ENCODE data around the gene ZNF579.
A peak's percentile ranks its signal among the peaks of the same experiment; 100 is the strongest.

The ZNF579 gene

GRCh38 chr19:55580628-55581144 lies at the start of gene ZNF579:
Gene ZNF579, minus strand, starts transcription at chr19:55580848. Its CDS starts 1,209 bp downstream, at chr19:55579639.
- DNase-seq (ENCODE audit: extremely low read depth in 1 of 2, low read depth in 1 of 2), result peak; percentile 54 to 74

- no peak for DNase-seq (ENCODE audit: extremely low read depth in 1 of 2, low read depth in 1 of 2)
Measured at GRCh38 chr19:55626350-55626749, 45.7 kb upstream of the ZNF579 start.

GRCh38 chr19:55625004-55625326 lies 44.3 kb upstream of the ZNF579 start:
- no peak for DNase-seq (ENCODE audit: extremely low read depth in 1 of 2, low read depth in 1 of 2)

- peak; percentile 80 to 86 for DNase-seq (ENCODE audit: extremely low read depth in 1 of 2, low read depth in 1 of 2)
Measured at GRCh38 chr19:55624109-55625003, 43.7 kb upstream of the ZNF579 start, which contains the start of gene ZNF784. Gene ZNF784, minus strand, starts transcription at chr19:55624566. Its CDS starts 5 bp downstream, at chr19:55624561.

GRCh38 chr19:55623561-55623960 lies 42.9 kb upstream of the ZNF579 start:
- DNase-seq (ENCODE audit: extremely low read depth in 1 of 2, low read depth in 1 of 2), result no peak

GRCh38 chr19:55623130-55623529 lies 42.5 kb upstream of the ZNF579 start:
- no peak for DNase-seq (ENCODE audit: extremely low read depth in 1 of 2, low read depth in 1 of 2)

GRCh38 chr19:55622242-55622969 lies 41.8 kb upstream of the ZNF579 start:
- no peak for DNase-seq (ENCODE audit: extremely low read depth in 1 of 2, low read depth in 1 of 2)

GRCh38 chr19:55621673-55622231 lies 41.1 kb upstream of the ZNF579 start:
- no peak for DNase-seq (ENCODE audit: extremely low read depth in 1 of 2, low read depth in 1 of 2)

- DNase-seq (ENCODE audit: extremely low read depth in 1 of 2, low read depth in 1 of 2), result no peak
Measured at GRCh38 chr19:55621205-55621672, 40.6 kb upstream of the ZNF579 start.

GRCh38 chr19:55620410-55621204 lies 40.0 kb upstream of the ZNF579 start:
- no peak for DNase-seq (ENCODE audit: extremely low read depth in 1 of 2, low read depth in 1 of 2)

GRCh38 chr19:55619286-55619685 lies 38.6 kb upstream of the ZNF579 start:
- no peak for DNase-seq (ENCODE audit: extremely low read depth in 1 of 2, low read depth in 1 of 2)

- DNase-seq (ENCODE audit: extremely low read depth in 1 of 2, low read depth in 1 of 2), result no peak
Measured at GRCh38 chr19:55618426-55618825, 37.8 kb upstream of the ZNF579 start.

GRCh38 chr19:55617426-55617825 lies 36.8 kb upstream of the ZNF579 start:
- DNase-seq (ENCODE audit: extremely low read depth in 1 of 2, low read depth in 1 of 2), result no peak

GRCh38 chr19:55616395-55616875 lies 35.8 kb upstream of the ZNF579 start:
- DNase-seq (ENCODE audit: extremely low read depth in 1 of 2, low read depth in 1 of 2), result no peak

- no peak for DNase-seq (ENCODE audit: extremely low read depth in 1 of 2, low read depth in 1 of 2)
Measured at GRCh38 chr19:55615543-55616394, 35.1 kb upstream of the ZNF579 start.

- no peak for DNase-seq (ENCODE audit: extremely low read depth in 1 of 2, low read depth in 1 of 2)
Measured at GRCh38 chr19:55614711-55615542, 34.3 kb upstream of the ZNF579 start.

- no peak for DNase-seq (ENCODE audit: extremely low read depth in 1 of 2, low read depth in 1 of 2)
Measured at GRCh38 chr19:55613930-55614710, 33.5 kb upstream of the ZNF579 start.

- DNase-seq (ENCODE audit: extremely low read depth in 1 of 2, low read depth in 1 of 2), result no peak
Measured at GRCh38 chr19:55613396-55613795, 32.7 kb upstream of the ZNF579 start.

Measured in stimulated activated CD8-positive, alpha-beta memory T cell treated with anti-CD3 and anti-CD28 coated beads, Interleukin-7, amount 100 ng/mL, for 48 hours (primary cell).